ENCODE data around the gene MNAT1. TPM values are rescaled to one million over a fixed set of nuclear protein-coding genes. Genes with fewer than 3 reads are reported as not detected.

The MNAT1 gene
- total RNA-seq, 1 donor from 2014 or later, result 114 TPM

GRCh38 chr14:60786905-60787304 is 52.3 kb downstream of the MNAT1 start:
- no peak overlapping the region for H2AFZ ChIP-seq (replicated peaks)
- no peak overlapping the region for H3K27ac ChIP-seq
- TF ChIP-seq EZH2 (IDR thresholded peaks at IDR 0.05) (no peak), CTCF (IDR thresholded peaks at IDR 0.05) (no peak)
- no peaks in the 10 kb centered on the region for H3K36me3 ChIP-seq
- peaks cover 8% of the 10 kb centered on the region for H3F3A ChIP-seq (ENCODE audit: low read depth)
- no peaks in the 10 kb centered on the region for H3K27me3 ChIP-seq
- no peak overlapping the region for H3K27ac Mint-ChIP-seq
- no peaks in the 10 kb centered on the region for H3K4me1 Mint-ChIP-seq
- H3K4me3 Mint-ChIP-seq, result no peak overlapping the region
- H3K36me3 Mint-ChIP-seq, result peaks cover 8% of the 10 kb centered on the region
- H4K20me1 ChIP-seq (ENCODE audit: low read depth), result peaks cover 22% of the 10 kb centered on the region
- H3K27me3 Mint-ChIP-seq (ENCODE audit: insufficient read depth, low read depth), result no peaks in the 10 kb centered on the region
- no peak overlapping the region for H3K4me3 ChIP-seq
- H3K9ac ChIP-seq, result no peak overlapping the region
- no peaks in the 10 kb centered on the region for H3K9me3 ChIP-seq (ENCODE audit: low read depth)
- no peak overlapping the region for H3K4me2 ChIP-seq
- peaks cover 14% of the 10 kb centered on the region for H3K4me1 ChIP-seq
- no peaks in the 10 kb centered on the region for H3K9me3 Mint-ChIP-seq
- no peak for DNase-seq (ENCODE audit: low spot score)
- peaks cover 45% of the 10 kb centered on the region for H3K79me2 ChIP-seq (ENCODE audit: low read depth)

GRCh38 chr14:60789656-60790055 is 55.1 kb downstream of the MNAT1 start:
- Histone ChIP-seq H4K20me1 (ENCODE audit: low read depth) (peaks cover 12% of the 10 kb centered on the region), H3K4me3 (no peak overlapping the region), H3K4me2 (peak overlapping the region; percentile 46), H3K27me3 (no peaks in the 10 kb centered on the region), H3K9ac (no peak overlapping the region), H3K4me1 (peaks cover 14% of the 10 kb centered on the region), H3K9me3 (ENCODE audit: low read depth) (no peaks in the 10 kb centered on the region), H3F3A (ENCODE audit: low read depth) (peaks cover 8% of the 10 kb centered on the region), H2AFZ (replicated peaks) (no peak overlapping the region), H3K27ac (no peak overlapping the region), H3K79me2 (ENCODE audit: low read depth) (peaks cover 39% of the 10 kb centered on the region), H3K36me3 (no peaks in the 10 kb centered on the region)
- Mint-ChIP-seq H3K27ac (no peak overlapping the region), H3K4me3 (no peak overlapping the region), H3K27me3 (ENCODE audit: insufficient read depth, low read depth) (no peaks in the 10 kb centered on the region), H3K36me3 (peaks cover 8% of the 10 kb centered on the region), H3K9me3 (peaks cover 2% of the 10 kb centered on the region), H3K4me1 (no peaks in the 10 kb centered on the region)
- no peak for DNase-seq (ENCODE audit: low spot score)
- TF ChIP-seq EZH2 (IDR thresholded peaks at IDR 0.05) (no peak), CTCF (IDR thresholded peaks at IDR 0.05) (no peak), EZH2phosphoT487 (IDR thresholded peaks at IDR 0.05) (no peak)

- Histone ChIP-seq H3K9me3 (ENCODE audit: low read depth) (no peaks in the 10 kb centered on the region), H3K79me2 (ENCODE audit: low read depth) (peaks cover 34% of the 10 kb centered on the region), H3F3A (ENCODE audit: low read depth) (peaks cover 8% of the 10 kb centered on the region), H4K20me1 (ENCODE audit: low read depth) (peaks cover 11% of the 10 kb centered on the region), H3K4me3 (no peak overlapping the region), H3K9ac (no peak overlapping the region), H3K36me3 (no peaks in the 10 kb centered on the region), H2AFZ (replicated peaks) (no peak overlapping the region), H3K27ac (no peak overlapping the region), H3K4me2 (no peak overlapping the region), H3K27me3 (no peaks in the 10 kb centered on the region), H3K4me1 (peaks cover 14% of the 10 kb centered on the region)
- no peak overlapping the region for H3K4me3 Mint-ChIP-seq
- H3K27ac Mint-ChIP-seq, result no peak overlapping the region
- no peaks in the 10 kb centered on the region for H3K4me1 Mint-ChIP-seq
- DNase-seq (ENCODE audit: low spot score), result no peak
- H3K36me3 Mint-ChIP-seq, result peaks cover 11% of the 10 kb centered on the region
- peaks cover 2% of the 10 kb centered on the region for H3K9me3 Mint-ChIP-seq
- TF ChIP-seq EZH2 (IDR thresholded peaks at IDR 0.05) (no peak), EZH2phosphoT487 (IDR thresholded peaks at IDR 0.05) (no peak), CTCF (IDR thresholded peaks at IDR 0.05) (no peak)
- H3K27me3 Mint-ChIP-seq (ENCODE audit: insufficient read depth, low read depth), result no peaks in the 10 kb centered on the region
These were observed 56.3 kb downstream of the MNAT1 start for GRCh38 chr14:60790850-60791249.

Measured in neural progenitor cell (in vitro differentiated cells).